ENCODE results near the gene IFNAR2.
A peak's percentile ranks its signal among the peaks of the same experiment; 100 is the strongest.

Gene IFNAR2

DNA sequence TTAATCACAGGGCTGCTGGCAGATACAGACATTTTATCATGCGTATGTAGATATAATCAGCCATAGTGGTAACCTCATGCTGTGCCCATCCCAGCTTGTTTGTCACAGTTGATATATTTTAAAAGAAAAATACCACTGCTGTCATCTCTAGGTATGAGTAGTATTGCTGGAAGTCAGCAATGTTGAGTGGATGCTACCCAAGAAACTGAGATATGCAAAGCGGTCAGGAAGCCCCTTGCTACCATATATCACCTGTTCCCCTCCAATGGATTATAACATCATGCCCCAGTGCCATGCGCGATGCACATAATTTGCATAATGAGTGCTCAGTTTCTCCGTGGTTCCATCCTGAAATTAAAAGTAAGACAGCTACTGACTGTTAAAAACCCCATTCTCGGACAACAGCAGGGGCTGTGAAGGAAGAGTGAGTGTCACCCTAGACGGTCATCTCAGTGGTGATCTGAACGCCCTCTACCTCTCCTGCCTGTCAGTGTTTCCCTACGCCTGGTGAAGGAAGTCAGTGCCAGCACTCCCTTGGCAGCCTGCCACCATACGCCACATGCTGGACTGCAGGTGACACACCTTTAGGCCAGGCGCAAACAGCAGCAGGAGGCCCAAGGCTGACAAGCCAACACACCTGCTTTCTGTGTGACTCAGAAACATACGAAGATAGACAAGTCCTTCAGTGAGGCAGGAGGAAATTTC lies 39.2 kb downstream of the IFNAR2 start:
- TF ChIP-seq ZNF549 (tag by site-specific recombination; IDR thresholded peaks at IDR 0.05) (no peak), ZNF596 (tag by site-specific recombination; IDR thresholded peaks at IDR 0.05) (no peak), ZNF366 (tag by site-specific recombination; conservative IDR thresholded peaks at IDR 0.05) (no peak), ZNF600 (tag by site-specific recombination; IDR thresholded peaks at IDR 0.05) (0 out of 2 replicates have a peak, but pooled peaks have one; percentile 31), RBAK (tag by site-specific recombination; IDR thresholded peaks at IDR 0.05) (no peak), ZNF335 (tag by site-specific recombination; conservative IDR thresholded peaks at IDR 0.05) (no peak), ZNF776 (tag by site-specific recombination; IDR thresholded peaks at IDR 0.05; ENCODE audit: borderline replicate concordance) (no peak), ZNF544 (tag by site-specific recombination; IDR thresholded peaks at IDR 0.05) (0 out of 2 replicates have a peak, but pooled peaks have one; percentile 11), SP7 (tag by site-specific recombination; IDR thresholded peaks at IDR 0.05) (no peak), ZNF837 (tag by site-specific recombination; IDR thresholded peaks at IDR 0.05) (no peak), ZNF473 (tag by site-specific recombination; IDR thresholded peaks at IDR 0.05) (no peak)
- TF ChIP-seq, protein P1, sequence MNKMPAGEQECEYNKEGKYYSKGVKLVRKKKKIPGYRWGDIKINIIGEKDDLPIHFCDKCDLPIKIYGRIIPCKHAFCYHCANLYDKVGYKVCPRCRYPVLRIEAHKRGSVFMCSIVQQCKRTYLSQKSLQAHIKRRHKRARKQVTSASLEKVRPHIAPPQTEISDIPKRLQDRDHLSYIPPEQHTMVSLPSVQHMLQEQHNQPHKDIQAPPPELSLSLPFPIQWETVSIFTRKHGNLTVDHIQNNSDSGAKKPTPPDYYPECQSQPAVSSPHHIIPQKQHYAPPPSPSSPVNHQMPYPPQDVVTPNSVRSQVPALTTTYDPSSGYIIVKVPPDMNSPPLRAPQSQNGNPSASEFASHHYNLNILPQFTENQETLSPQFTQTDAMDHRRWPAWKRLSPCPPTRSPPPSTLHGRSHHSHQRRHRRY (tag by site-specific recombination; IDR thresholded peaks at IDR 0.05): no peak
- H3K4me3 ChIP-seq (ENCODE audit: low read depth, low read length): no peak overlapping the region

DNA sequence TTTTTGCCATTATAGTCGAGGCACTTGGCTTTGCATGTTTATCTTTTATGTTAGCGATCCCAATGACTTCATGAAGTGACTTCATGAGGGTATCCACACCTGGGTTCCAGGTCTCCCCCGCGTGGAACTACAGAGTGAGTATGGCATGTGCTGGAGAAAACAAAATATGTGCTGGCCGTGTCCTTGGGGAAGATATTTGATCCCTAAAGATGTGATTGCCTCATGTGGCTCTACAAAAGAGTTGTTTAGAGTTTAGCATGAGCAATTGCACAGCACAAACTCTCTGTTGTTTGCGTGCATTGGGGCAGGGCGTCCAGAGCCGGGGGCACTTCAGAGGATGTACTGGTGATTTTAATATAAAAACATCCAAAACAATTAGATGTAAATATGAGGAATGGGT lies 41.2 kb downstream of the IFNAR2 start:
- TF ChIP-seq ZNF747 (tag by site-specific recombination; IDR thresholded peaks at IDR 0.05) (no peak), ZNF501 (tag by site-specific recombination; IDR thresholded peaks at IDR 0.05) (no peak), ZNF626 (tag by site-specific recombination; IDR thresholded peaks at IDR 0.05) (no peak), ZNF514 (tag by site-specific recombination; IDR thresholded peaks at IDR 0.05) (no peak), ZNF610 (tag by site-specific recombination; IDR thresholded peaks at IDR 0.05; ENCODE audit: borderline replicate concordance) (no peak), ZNF23 (tag by site-specific recombination; IDR thresholded peaks at IDR 0.05; ENCODE audit: borderline replicate concordance) (no peak), ZNF48 (tag by site-specific recombination; IDR thresholded peaks at IDR 0.05) (no peak), ZNF266 (tag by site-specific recombination; IDR thresholded peaks at IDR 0.05; ENCODE audit: low read depth) (no peak)
- TF ChIP-seq, protein P2, sequence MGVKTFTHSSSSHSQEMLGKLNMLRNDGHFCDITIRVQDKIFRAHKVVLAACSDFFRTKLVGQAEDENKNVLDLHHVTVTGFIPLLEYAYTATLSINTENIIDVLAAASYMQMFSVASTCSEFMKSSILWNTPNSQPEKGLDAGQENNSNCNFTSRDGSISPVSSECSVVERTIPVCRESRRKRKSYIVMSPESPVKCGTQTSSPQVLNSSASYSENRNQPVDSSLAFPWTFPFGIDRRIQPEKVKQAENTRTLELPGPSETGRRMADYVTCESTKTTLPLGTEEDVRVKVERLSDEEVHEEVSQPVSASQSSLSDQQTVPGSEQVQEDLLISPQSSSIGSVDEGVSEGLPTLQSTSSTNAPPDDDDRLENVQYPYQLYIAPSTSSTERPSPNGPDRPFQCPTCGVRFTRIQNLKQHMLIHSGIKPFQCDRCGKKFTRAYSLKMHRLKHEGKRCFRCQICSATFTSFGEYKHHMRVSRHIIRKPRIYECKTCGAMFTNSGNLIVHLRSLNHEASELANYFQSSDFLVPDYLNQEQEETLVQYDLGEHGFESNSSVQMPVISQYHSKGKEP (tag by site-specific recombination; IDR thresholded peaks at IDR 0.05): no peak
- TF ChIP-seq, protein P3, sequence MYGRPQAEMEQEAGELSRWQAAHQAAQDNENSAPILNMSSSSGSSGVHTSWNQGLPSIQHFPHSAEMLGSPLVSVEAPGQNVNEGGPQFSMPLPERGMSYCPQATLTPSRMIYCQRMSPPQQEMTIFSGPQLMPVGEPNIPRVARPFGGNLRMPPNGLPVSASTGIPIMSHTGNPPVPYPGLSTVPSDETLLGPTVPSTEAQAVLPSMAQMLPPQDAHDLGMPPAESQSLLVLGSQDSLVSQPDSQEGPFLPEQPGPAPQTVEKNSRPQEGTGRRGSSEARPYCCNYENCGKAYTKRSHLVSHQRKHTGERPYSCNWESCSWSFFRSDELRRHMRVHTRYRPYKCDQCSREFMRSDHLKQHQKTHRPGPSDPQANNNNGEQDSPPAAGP (tag by site-specific recombination; IDR thresholded peaks at IDR 0.05): no peak
- TF ChIP-seq, protein P4, sequence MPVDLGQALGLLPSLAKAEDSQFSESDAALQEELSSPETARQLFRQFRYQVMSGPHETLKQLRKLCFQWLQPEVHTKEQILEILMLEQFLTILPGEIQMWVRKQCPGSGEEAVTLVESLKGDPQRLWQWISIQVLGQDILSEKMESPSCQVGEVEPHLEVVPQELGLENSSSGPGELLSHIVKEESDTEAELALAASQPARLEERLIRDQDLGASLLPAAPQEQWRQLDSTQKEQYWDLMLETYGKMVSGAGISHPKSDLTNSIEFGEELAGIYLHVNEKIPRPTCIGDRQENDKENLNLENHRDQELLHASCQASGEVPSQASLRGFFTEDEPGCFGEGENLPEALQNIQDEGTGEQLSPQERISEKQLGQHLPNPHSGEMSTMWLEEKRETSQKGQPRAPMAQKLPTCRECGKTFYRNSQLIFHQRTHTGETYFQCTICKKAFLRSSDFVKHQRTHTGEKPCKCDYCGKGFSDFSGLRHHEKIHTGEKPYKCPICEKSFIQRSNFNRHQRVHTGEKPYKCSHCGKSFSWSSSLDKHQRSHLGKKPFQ (tag by site-specific recombination; IDR thresholded peaks at IDR 0.05): no peak
- TF ChIP-seq, protein P5, sequence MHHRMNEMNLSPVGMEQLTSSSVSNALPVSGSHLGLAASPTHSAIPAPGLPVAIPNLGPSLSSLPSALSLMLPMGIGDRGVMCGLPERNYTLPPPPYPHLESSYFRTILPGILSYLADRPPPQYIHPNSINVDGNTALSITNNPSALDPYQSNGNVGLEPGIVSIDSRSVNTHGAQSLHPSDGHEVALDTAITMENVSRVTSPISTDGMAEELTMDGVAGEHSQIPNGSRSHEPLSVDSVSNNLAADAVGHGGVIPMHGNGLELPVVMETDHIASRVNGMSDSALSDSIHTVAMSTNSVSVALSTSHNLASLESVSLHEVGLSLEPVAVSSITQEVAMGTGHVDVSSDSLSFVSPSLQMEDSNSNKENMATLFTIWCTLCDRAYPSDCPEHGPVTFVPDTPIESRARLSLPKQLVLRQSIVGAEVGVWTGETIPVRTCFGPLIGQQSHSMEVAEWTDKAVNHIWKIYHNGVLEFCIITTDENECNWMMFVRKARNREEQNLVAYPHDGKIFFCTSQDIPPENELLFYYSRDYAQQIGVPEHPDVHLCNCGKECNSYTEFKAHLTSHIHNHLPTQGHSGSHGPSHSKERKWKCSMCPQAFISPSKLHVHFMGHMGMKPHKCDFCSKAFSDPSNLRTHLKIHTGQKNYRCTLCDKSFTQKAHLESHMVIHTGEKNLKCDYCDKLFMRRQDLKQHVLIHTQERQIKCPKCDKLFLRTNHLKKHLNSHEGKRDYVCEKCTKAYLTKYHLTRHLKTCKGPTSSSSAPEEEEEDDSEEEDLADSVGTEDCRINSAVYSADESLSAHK (tag by site-specific recombination; IDR thresholded peaks at IDR 0.05): no peak
- H3K36me3 ChIP-seq (ENCODE audit: control insufficient read depth in 2 of 2, insufficient read depth in 1 of 2, low read length in 2 of 2): peaks cover 11 to 38% of the 10 kb centered on the region in 2 experiments; a peak in 2 of 3 replicates
- H3K4me3 ChIP-seq (ENCODE audit: low read depth, low read length): no peak overlapping the region
- ChIA-PET POLR2A (no interaction called here), CTCF (no interaction called here)
- H3K27ac ChIP-seq (ENCODE audit: extremely low read depth, low read depth, low read length): no peak overlapping the region
- no peaks in the 10 kb centered on the region for H3K9me3 ChIP-seq (ENCODE audit: control insufficient read depth, insufficient read depth, low read depth, low read length)
- H3K4me1 ChIP-seq (ENCODE audit: control insufficient read depth, insufficient read depth, low read length): peaks cover 3% of the 10 kb centered on the region

More for the DNA sequence above, 39.2 kb downstream of the IFNAR2 start:
- no peaks in the 10 kb centered on the region for H3K9me3 ChIP-seq (ENCODE audit: control insufficient read depth, insufficient read depth, low read depth, low read length)
- POLR2A ChIA-PET: interaction anchor here (0.7 to 1.1 kb wide), 3 partner anchors 56 to 211 kb away, joined by 3 to 6 read pairs (median 3); partner anchors contain the start of genes IFNAR1 and TMEM50B
- no peak overlapping the region for H3K27ac ChIP-seq (ENCODE audit: extremely low read depth, low read depth, low read length)
- CTCF ChIA-PET: interaction anchor here (0.6 to 1.0 kb wide), 2 partner anchors 92 to 93 kb away, joined by 4 read pairs; no protein-coding TSS in a partner anchor
- H3K36me3 ChIP-seq (ENCODE audit: control insufficient read depth in 2 of 2, insufficient read depth in 1 of 2, low read length in 2 of 2): peaks cover 4 to 31% of the 10 kb centered on the region in 2 experiments; a peak in 2 of 3 replicates
- peaks cover 3% of the 10 kb centered on the region for H3K4me1 ChIP-seq (ENCODE audit: control insufficient read depth, insufficient read depth, low read length)
